Skeletal muscle satellite cell (primary cell): ENCODE results near the gene HECTD4.
"Not testable (repeated sequence)": the region's sequence is repeated elsewhere in the genome, so short reads cannot be mapped to it uniquely, and the experiment has no call there.

Experiments used
- H3K27me3 ChIP-seq: 2 replicates; pipeline ENCODE4 v1.7.0; 2013; ENCODE audit warnings: low read length; ENCODE audit not compliant: control insufficient read depth, insufficient read depth
- H3K36me3 ChIP-seq: 2 replicates; pipeline ENCODE4 v1.7.0; 2013; ENCODE audit warnings: mild to moderate bottlenecking, control low read depth, low read length; ENCODE audit not compliant: insufficient read depth
- H3K4me1 ChIP-seq: 2 replicates; pipeline ENCODE4 v1.7.0; 2013; ENCODE audit warnings: low read length; ENCODE audit not compliant: control insufficient read depth, insufficient read depth
- H3K4me2 ChIP-seq: 2 replicates; pipeline ENCODE4 v1.7.0; 2013; ENCODE audit warnings: mild to moderate bottlenecking, low read length
- H3K4me3 ChIP-seq: 2 replicates; pipeline ENCODE4 v1.7.0; 2013; ENCODE audit warnings: low read length
- H3K9ac ChIP-seq: 2 replicates; pipeline ENCODE4 v1.7.0; 2013; ENCODE audit warnings: mild to moderate bottlenecking, low read depth, low read length, moderate library complexity
- H3K9me3 ChIP-seq: replicated peaks from 2 replicates; pipeline ENCODE4 v1.7.0; 2013; ENCODE audit warnings: mild to moderate bottlenecking, control low read depth, low read length

HECTD4 gene

DNA sequence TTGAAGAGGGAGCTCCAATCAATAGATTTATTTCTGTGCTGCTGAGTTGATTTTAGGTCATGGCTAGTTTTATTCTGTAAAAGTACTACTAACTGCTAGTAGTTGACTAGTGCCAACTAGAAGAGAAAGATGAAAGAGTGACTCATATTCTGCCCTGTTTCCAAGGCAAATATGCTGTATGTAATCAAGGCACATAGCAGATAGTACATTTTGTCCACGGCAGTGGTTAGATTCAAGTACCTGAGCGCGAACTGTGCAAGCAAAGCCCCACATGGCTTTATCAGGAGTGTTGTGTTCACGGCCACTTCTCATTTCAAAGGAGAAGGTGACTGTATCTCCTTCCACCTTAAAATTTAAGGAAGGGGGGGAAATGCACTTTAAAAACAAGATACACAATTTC lies 130.0 kb downstream of the HECTD4 start:
- H3K4me3 ChIP-seq: no peak overlapping the region
- peaks cover 35% of the 10 kb centered on the region for H3K36me3 ChIP-seq
- no peak overlapping the region for H3K9ac ChIP-seq
- H3K4me2 ChIP-seq: no peak overlapping the region
- H3K9me3 ChIP-seq: no peaks in the 10 kb centered on the region
- no peaks in the 10 kb centered on the region for H3K27me3 ChIP-seq
- H3K4me1 ChIP-seq: peaks cover 8% of the 10 kb centered on the region

DNA sequence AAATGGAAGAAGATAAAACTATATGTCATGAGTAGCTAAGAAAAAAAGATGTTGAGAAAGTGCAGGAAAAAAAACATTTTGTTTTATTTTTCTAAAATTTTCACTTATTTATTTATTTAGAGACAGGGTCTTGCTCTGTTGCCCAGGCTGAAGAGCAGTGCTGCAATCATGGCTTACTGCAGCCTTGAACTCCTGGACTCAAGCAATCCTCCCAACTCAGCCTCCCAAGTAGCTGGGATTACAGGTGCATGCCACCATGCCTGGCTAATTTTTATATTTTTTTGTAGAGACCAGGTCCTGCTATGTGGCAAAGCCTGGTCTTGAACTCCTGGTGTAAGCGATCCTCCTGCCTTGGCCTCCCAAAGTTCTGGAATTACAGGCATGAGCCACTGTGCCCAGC lies 137.3 kb downstream of the HECTD4 start:
- H3K9me3 ChIP-seq, H3K4me1 ChIP-seq, H3K4me2 ChIP-seq, H3K9ac ChIP-seq, H3K4me3 ChIP-seq, H3K27me3 ChIP-seq: not testable (repeated sequence)
- peaks cover 52% of the 10 kb centered on the region for H3K36me3 ChIP-seq

- peaks cover 60% of the 10 kb centered on the region for H3K36me3 ChIP-seq
- no peak overlapping the region for H3K9ac ChIP-seq
- no peaks in the 10 kb centered on the region for H3K9me3 ChIP-seq
- no peaks in the 10 kb centered on the region for H3K27me3 ChIP-seq
- no peaks in the 10 kb centered on the region for H3K4me1 ChIP-seq
- H3K4me3 ChIP-seq: no peak overlapping the region
- H3K4me2 ChIP-seq: no peak overlapping the region
Measured at GRCh38 chr12:112243255-112244110, 138.7 kb downstream of the HECTD4 start.

DNA sequence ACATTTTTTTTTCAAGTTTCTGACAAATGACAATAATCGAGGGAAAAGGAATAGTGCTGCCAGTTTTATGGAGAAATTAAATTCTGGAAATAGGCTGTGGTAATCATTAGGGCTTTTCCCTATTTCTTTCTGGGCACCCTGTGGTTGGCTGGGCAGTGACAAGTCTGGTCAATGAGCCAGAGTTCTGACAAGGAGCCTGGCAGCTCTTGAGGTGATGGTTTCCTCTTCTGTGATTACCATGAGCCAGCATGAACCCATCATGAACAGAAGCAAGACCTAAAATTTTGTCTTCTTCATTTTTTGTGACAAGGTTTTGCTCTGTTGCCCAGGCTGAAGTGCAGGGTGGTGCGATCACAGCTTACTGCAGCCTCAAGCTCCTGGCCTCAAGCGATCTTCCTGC lies 141.1 kb downstream of the HECTD4 start:
- H3K4me2 ChIP-seq: no peak overlapping the region
- no peak overlapping the region for H3K4me3 ChIP-seq
- peaks cover 64% of the 10 kb centered on the region for H3K36me3 ChIP-seq
- H3K27me3 ChIP-seq: no peaks in the 10 kb centered on the region
- no peaks in the 10 kb centered on the region for H3K9me3 ChIP-seq
- H3K4me1 ChIP-seq: no peaks in the 10 kb centered on the region
- no peak overlapping the region for H3K9ac ChIP-seq

DNA sequence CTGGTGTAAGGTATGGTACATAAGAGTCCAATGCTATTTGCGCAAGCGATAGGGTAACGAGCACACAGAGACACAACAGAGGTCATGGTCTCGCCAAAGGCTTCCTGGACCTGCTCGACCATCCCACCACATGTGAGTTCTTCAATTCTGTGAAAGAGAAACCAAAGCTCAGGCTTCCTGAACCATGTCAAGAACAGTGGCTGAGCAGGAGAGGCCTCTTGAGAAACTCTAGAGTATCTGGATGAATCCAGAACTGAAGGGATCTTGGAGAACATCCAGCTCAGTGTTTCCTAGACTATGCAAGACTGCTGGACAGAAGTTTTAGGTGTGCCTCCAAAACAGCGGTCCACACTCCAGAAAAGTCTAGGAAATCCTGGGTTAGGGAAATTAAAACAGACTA lies 142.3 kb downstream of the HECTD4 start:
- H3K4me2 ChIP-seq: no peak overlapping the region
- H3K36me3 ChIP-seq: peaks cover 68% of the 10 kb centered on the region
- no peaks in the 10 kb centered on the region for H3K4me1 ChIP-seq
- H3K27me3 ChIP-seq: no peaks in the 10 kb centered on the region
- H3K9ac ChIP-seq: no peak overlapping the region
- no peak overlapping the region for H3K4me3 ChIP-seq
- H3K9me3 ChIP-seq: no peaks in the 10 kb centered on the region

GRCh38 chr12:112239020-112239419 lies 143.2 kb downstream of the HECTD4 start:
- Histone ChIP-seq H3K4me3 (no peak overlapping the region), H3K9me3 (no peaks in the 10 kb centered on the region), H3K4me2 (no peak overlapping the region), H3K27me3 (no peaks in the 10 kb centered on the region), H3K36me3 (peaks cover 74% of the 10 kb centered on the region), H3K4me1 (no peaks in the 10 kb centered on the region), H3K9ac (no peak overlapping the region)

DNA sequence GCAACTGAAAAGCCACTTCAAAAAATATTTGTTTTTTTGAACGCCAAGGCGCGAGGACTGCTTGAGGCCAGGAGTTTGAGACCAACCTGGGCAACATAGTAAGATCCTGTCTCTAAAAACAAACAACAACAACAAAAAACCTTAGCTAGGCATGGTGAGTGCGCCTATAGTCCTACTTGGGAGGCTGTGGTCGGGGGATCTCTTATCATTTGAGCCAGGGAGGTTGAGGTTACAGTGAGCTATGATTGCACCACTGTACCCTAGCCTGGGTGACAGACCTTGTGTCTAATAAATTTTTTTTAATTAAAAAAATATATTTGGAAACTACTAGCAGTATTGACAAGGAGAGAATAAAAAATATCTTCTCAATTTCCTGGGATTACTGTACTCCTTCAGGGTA lies 143.8 kb downstream of the HECTD4 start:
- H3K4me3 ChIP-seq: no peak overlapping the region
- H3K27me3 ChIP-seq: no peaks in the 10 kb centered on the region
- no peak overlapping the region for H3K9ac ChIP-seq
- H3K9me3 ChIP-seq: no peaks in the 10 kb centered on the region
- peaks cover 71% of the 10 kb centered on the region for H3K36me3 ChIP-seq
- no peak overlapping the region for H3K4me2 ChIP-seq
- H3K4me1 ChIP-seq: no peaks in the 10 kb centered on the region

DNA sequence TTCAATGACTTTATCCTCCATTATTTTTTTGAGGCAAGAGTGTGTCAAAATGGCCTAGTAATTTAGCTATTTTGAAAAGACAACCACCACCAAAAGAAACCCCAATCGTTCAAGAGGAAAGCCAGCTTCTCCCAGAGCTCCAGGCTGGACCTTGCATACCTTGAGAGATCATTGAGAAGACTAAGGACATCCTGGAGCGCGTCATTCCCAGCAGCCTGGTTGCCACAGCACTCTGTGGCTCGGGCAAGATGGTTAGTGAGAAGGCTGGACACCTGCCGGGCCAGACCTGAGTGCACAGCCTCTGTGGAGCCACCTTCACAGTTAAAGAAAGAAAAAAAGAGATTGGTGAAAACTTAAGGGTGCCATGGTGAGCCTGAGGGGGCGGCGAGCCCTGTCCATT lies 145.4 kb downstream of the HECTD4 start:
- no peak overlapping the region for H3K4me3 ChIP-seq
- no peak overlapping the region for H3K9ac ChIP-seq
- no peaks in the 10 kb centered on the region for H3K9me3 ChIP-seq
- no peaks in the 10 kb centered on the region for H3K27me3 ChIP-seq
- peaks cover 58% of the 10 kb centered on the region for H3K36me3 ChIP-seq
- H3K4me1 ChIP-seq: no peaks in the 10 kb centered on the region
- H3K4me2 ChIP-seq: no peak overlapping the region

- no peak overlapping the region for H3K4me3 ChIP-seq
- H3K9ac ChIP-seq: no peak overlapping the region
- no peaks in the 10 kb centered on the region for H3K27me3 ChIP-seq
- no peaks in the 10 kb centered on the region for H3K9me3 ChIP-seq
- no peak overlapping the region for H3K4me2 ChIP-seq
- H3K36me3 ChIP-seq: peaks cover 54% of the 10 kb centered on the region
- no peaks in the 10 kb centered on the region for H3K4me1 ChIP-seq
Measured at GRCh38 chr12:112236386-112236785, 145.8 kb downstream of the HECTD4 start.

- Histone ChIP-seq H3K4me1 (no peaks in the 10 kb centered on the region), H3K4me3 (no peak overlapping the region), H3K36me3 (peaks cover 62% of the 10 kb centered on the region), H3K9me3 (no peaks in the 10 kb centered on the region), H3K4me2 (no peak overlapping the region), H3K27me3 (no peaks in the 10 kb centered on the region), H3K9ac (no peak overlapping the region)
Measured at GRCh38 chr12:112234303-112234702, 147.9 kb downstream of the HECTD4 start.

GRCh38 chr12:112233242-112233641 lies 149.0 kb downstream of the HECTD4 start:
- Histone ChIP-seq H3K4me3 (no peak overlapping the region), H3K4me2 (no peak overlapping the region), H3K27me3 (no peaks in the 10 kb centered on the region), H3K4me1 (no peaks in the 10 kb centered on the region), H3K9me3 (no peaks in the 10 kb centered on the region), H3K9ac (no peak overlapping the region), H3K36me3 (peaks cover 65% of the 10 kb centered on the region)

DNA sequence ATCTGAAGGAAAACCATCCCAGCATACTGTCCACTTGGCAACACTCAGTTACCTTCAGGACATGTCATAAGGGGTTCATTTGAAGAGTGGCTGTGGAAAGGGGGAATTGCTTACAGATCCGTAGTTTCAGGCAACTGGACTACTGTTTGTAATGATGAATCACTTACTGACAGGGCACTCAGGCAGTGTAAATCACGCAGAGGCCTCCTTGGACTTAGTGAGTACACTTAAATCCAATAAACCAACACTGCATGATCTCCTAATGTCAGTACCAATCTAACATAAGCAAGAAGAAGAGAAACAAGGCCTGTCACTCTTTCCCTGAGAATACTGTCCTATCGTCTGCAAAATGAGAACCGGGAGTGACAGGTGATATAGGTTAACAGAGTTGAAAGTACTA lies 152.1 kb downstream of the HECTD4 start:
- peaks cover 59% of the 10 kb centered on the region for H3K36me3 ChIP-seq
- H3K4me1 ChIP-seq: no peaks in the 10 kb centered on the region
- no peak overlapping the region for H3K9ac ChIP-seq
- H3K4me3 ChIP-seq: no peak overlapping the region
- no peaks in the 10 kb centered on the region for H3K27me3 ChIP-seq
- no peak overlapping the region for H3K4me2 ChIP-seq
- H3K9me3 ChIP-seq: no peaks in the 10 kb centered on the region
